HepG2 (cell line): ENCODE data around the gene XG. TPM values are rescaled to one million over a fixed set of nuclear protein-coding genes. Genes with fewer than 3 reads are reported as not detected.
A peak's percentile ranks its signal among the peaks of the same experiment; 100 is the strongest.

Experiments used
- ATAC-seq: fragments of 200-7000 bp; cut with Tn5 transposase; 3 replicates; pipeline ENCODE4 v1.9.1; 2020; ENCODE audit warnings: mild to moderate bottlenecking, moderate library complexity
- BruUV-seq: library from RNA; stranded (reverse); fragments of 400-500 nt; replicated peaks from 2 replicates; lab custom pipeline; 2021; lab: Mats Ljungman, UMichigan
- CTCF ChIA-PET: fragments of 300-600 bp; formaldehyde crosslinking; extraction: SDS; loops from one replicate; lab custom pipeline; 2021; ENCODE audit warnings: low total read pairs, inconsistent platforms, low intra/inter-chr PET ratio; lab: Yijun Ruan, JAX
- POLR2A ChIA-PET: fragments of 350-600 bp; sonication (Branson Sonifier 250); formaldehyde crosslinking; loops from one replicate; lab custom pipeline; 2020; ENCODE audit warnings: antibody characterized with exemption, inconsistent platforms; lab: Yijun Ruan, JAX
- DNase-seq: peaks from one replicate; pipeline ENCODE4 v3.0.0-alpha.2; 2015; ENCODE audit warnings: low spot score
- FAIRE-seq: peaks from 3 replicates; lab custom pipeline; 2011; peaks lifted over from hg19 to GRCh38; lab: Jason Lieb, UNC
- H2AFZ ChIP-seq: one replicate; pipeline ENCODE4 v1.6.1; 2011; ENCODE audit warnings: low read length, inconsistent platforms
- H3K27ac ChIP-seq: fragments of 300-600 bp; 3 replicates; pipeline ENCODE4 v1.8.0; 2011; ENCODE audit warnings: mixed run types, mild to moderate bottlenecking, mixed read lengths, low read length, inconsistent platforms; ENCODE audit not compliant: insufficient read depth; ENCODE audit errors: extremely low read length
- H3K27me3 ChIP-seq, 2 experiments: fragments of 200-600 bp in 1 of 2; 2 replicates in 1 of 2; 3 replicates in 1 of 2; pipeline versions ENCODE4 v1.6.0 to v1.8.0; 2011; ENCODE audit warnings: low read length in 2 of 2, mild to moderate bottlenecking in 2 of 2, moderate library complexity in 2 of 2, inconsistent platforms in 1 of 2; ENCODE audit not compliant: insufficient read depth in 2 of 2, control insufficient read depth in 1 of 2
- H3K36me3 ChIP-seq, 2 experiments: fragments of 200-600 bp in 1 of 2; replicated peaks in 1 of 2; 2 replicates in 1 of 2; 3 replicates in 1 of 2; pipeline versions ENCODE4 v1.5.1 to v1.8.0; 2011; ENCODE audit warnings: low read length in 2 of 2, inconsistent platforms in 1 of 2; ENCODE audit not compliant: insufficient read depth in 2 of 2, control insufficient read depth in 1 of 2
- H3K4me1 ChIP-seq: 2 replicates; pipeline ENCODE4 v1.5.1; 2012; ENCODE audit warnings: low read length, inconsistent platforms; ENCODE audit not compliant: insufficient read depth
- H3K4me2 ChIP-seq: 2 replicates; pipeline ENCODE4 v1.6.0; 2011; ENCODE audit warnings: low read depth, low read length, inconsistent platforms
- H3K4me3 ChIP-seq, 3 experiments: fragments of 200-600 bp in 1 of 3; sonication (generic), shearing (Covaris generic) in 1 of 3; replicated peaks in 1 of 3; 2 replicates each; pipeline ENCODE4 v1.5.1; 2011 to 2016; ENCODE audit warnings: low read length in 3 of 3, inconsistent platforms in 2 of 3, low read depth in 2 of 3, mild to moderate bottlenecking in 2 of 3, control low read depth in 1 of 3, mixed read lengths in 1 of 3; ENCODE audit not compliant: insufficient read depth in 1 of 3
- H3K79me2 ChIP-seq: one replicate; pipeline ENCODE4 v1.6.1; 2011; ENCODE audit warnings: low read length, inconsistent platforms; ENCODE audit not compliant: insufficient read depth
- H3K9ac ChIP-seq: 2 replicates; pipeline ENCODE4 v1.6.0; 2011; ENCODE audit warnings: mild to moderate bottlenecking, low read depth, low read length, inconsistent platforms; ENCODE audit not compliant: insufficient read depth
- H3K9me3 ChIP-seq: 2 replicates; pipeline ENCODE4 v1.5.1; 2012; ENCODE audit warnings: mild to moderate bottlenecking, low read length
- H4K20me1 ChIP-seq: 2 replicates; pipeline ENCODE4 v1.6.0; 2011; ENCODE audit warnings: inconsistent platforms, mild to moderate bottlenecking, low read length, moderate library complexity; ENCODE audit not compliant: insufficient read depth
- CTCF ChIP-seq: sonication (generic); formaldehyde crosslinking; IDR thresholded peaks from 2 replicates; pipeline ENCODE4 v1.5.0; 2020; ENCODE audit warnings: mild to moderate bottlenecking, missing genetic modification reagents, moderate library complexity
- E2F1 ChIP-seq: sonication (generic); formaldehyde crosslinking; IDR thresholded peaks from 2 replicates; pipeline ENCODE4 v1.5.0; 2020; ENCODE audit warnings: missing genetic modification reagents
- GATAD2A ChIP-seq: IDR thresholded peaks from 2 replicates; pipeline ENCODE4 v1.6.1; 2016
- GPBP1L1 ChIP-seq: sonication (generic); formaldehyde crosslinking; IDR thresholded peaks from 2 replicates; pipeline ENCODE4 v1.5.0; 2020; ENCODE audit warnings: mild to moderate bottlenecking, missing genetic modification reagents
- HNF4G ChIP-seq, 2 experiments: sonication (generic) in 1 of 2; formaldehyde crosslinking in 1 of 2; IDR thresholded peaks; 2 replicates each; pipeline versions ENCODE4 v1.4.0 to v1.6.1; 2011 to 2020; ENCODE audit warnings: borderline replicate concordance in 2 of 2, low read depth in 2 of 2, mild to moderate bottlenecking in 2 of 2, low read length in 1 of 2, missing genetic modification reagents in 1 of 2, moderate library complexity in 1 of 2
- KAT2B ChIP-seq: fragments of 150-350 bp; IDR thresholded peaks from 2 replicates; pipeline ENCODE4 v1.6.1; 2014; ENCODE audit warnings: low read depth, low read length, borderline replicate concordance
- KAT8 ChIP-seq: IDR thresholded peaks from 2 replicates; pipeline ENCODE4 v1.6.1; 2016; ENCODE audit warnings: missing genetic modification reagents, missing compliant biosample characterization
- MBNL3 ChIP-seq: fragments of 250-450 bp; sonication (Bioruptor Pico); conservative IDR thresholded peaks from 2 replicates; pipeline ENCODE4 v1.8.0; 2022; ENCODE audit warnings: mild to moderate bottlenecking, inconsistent platforms
- NR3C1 ChIP-seq: sonication (generic); formaldehyde crosslinking; IDR thresholded peaks from 2 replicates; pipeline ENCODE4 v1.4.0; 2020; ENCODE audit warnings: missing genetic modification reagents
- ONECUT2 ChIP-seq: sonication (generic); formaldehyde crosslinking; IDR thresholded peaks from 2 replicates; pipeline ENCODE4 v1.4.0; 2020; ENCODE audit warnings: missing genetic modification reagents
- RORA ChIP-seq: sonication (generic); formaldehyde crosslinking; IDR thresholded peaks from 2 replicates; pipeline ENCODE4 v1.5.0; 2020; ENCODE audit warnings: mild to moderate bottlenecking, missing genetic modification reagents, moderate library complexity
- TCF7L2 ChIP-seq: IDR thresholded peaks from 2 replicates; pipeline ENCODE4 v1.6.1; 2011; ENCODE audit warnings: mild to moderate bottlenecking, low read depth, low read length, moderate library complexity
- THAP9 ChIP-seq: sonication (generic); formaldehyde crosslinking; IDR thresholded peaks from 2 replicates; pipeline ENCODE4; 2020; ENCODE audit warnings: missing genetic modification reagents, mild to moderate bottlenecking, borderline replicate concordance
- U2AF2 ChIP-seq: fragments of 200-400 bp; formaldehyde crosslinking; IDR thresholded peaks from 2 replicates; pipeline ENCODE4 v1.6.1; 2017; ENCODE audit warnings: low read depth, mild to moderate bottlenecking, low read length
- ZNF569 ChIP-seq: sonication (generic); formaldehyde crosslinking; IDR thresholded peaks from 2 replicates; pipeline ENCODE4 v1.5.0; 2020; ENCODE audit warnings: mild to moderate bottlenecking, missing genetic modification reagents, moderate library complexity, borderline replicate concordance
- ZNF619 ChIP-seq: sonication (generic); formaldehyde crosslinking; IDR thresholded peaks from 2 replicates; pipeline ENCODE4 v1.4.0; 2020; ENCODE audit warnings: mild to moderate bottlenecking, missing genetic modification reagents
- WGBS: methylation state at CpG from one replicate; pipeline ENCODE4 v1.1.6; 2017; ENCODE audit warnings: low lambda C conversion rate; 5-methylcytosine and 5-hydroxymethylcytosine counted together
- in situ Hi-C: cut with HindIII; loops from 2 replicates; pipeline ENCODE4 v1.10.0; 2017; ENCODE audit warnings: low pct_unique_long_range_greater_than_20kb; ENCODE audit not compliant: extremely low pct_ligation_motif_present
- intact Hi-C: fragments of 100-400 bp; cut with micrococcal nuclease; formaldehyde crosslinking; loops from one replicate; pipeline ENCODE4 v1.10.0; 2022; ENCODE audit not compliant: unreplicated experiment
- polyA plus RNA-seq, 8 experiments: library from polyadenylated mRNA; depleted of rRNA in 3 of 8; stranded (reverse) in 7 of 8; unstranded in 1 of 8; fragments of >200 nt; fragmentation: Illumina TruSeq in 4 of 8; extraction: Trizol in 4 of 8; gene quantifications; 2 replicates each; pipeline versions ENCODE4 v1.2.1 to v1.2.3, GENCODE V29; 2011 to 2016; ENCODE audit warnings: low read depth in 4 of 8, missing spikeins in 1 of 8, mixed read lengths in 1 of 8; ENCODE audit not compliant: insufficient read depth in 1 of 8
- total RNA-seq, 5 experiments: library from RNA; depleted of rRNA; stranded (reverse); fragments of >200 nt; fragmentation: Illumina TruSeq; extraction: Trizol; gene quantifications; 2 replicates each; pipeline ENCODE4 v1.2.3, GENCODE V29; 2016; ENCODE audit warnings: low read depth in 1 of 5

Gene XG
- total and polyA plus RNA-seq, 2 of the 13 experiments (the other 11 are each of a cell fraction or from before 2014, with no cell fraction given): not detected

- ChIA-PET CTCF (no interaction called here), POLR2A (no interaction called here)
- Histone ChIP-seq H3K9ac (no peak overlapping the region), H3K9me3 (no peaks in the 10 kb centered on the region), H3K27ac (peak overlapping the region; percentile 63), H2AFZ (no peak overlapping the region), H3K4me1 (peaks cover 32% of the 10 kb centered on the region), H3K4me2 (peak overlapping the region; percentile 33), H3K36me3 (peaks cover 6 to 10% of the 10 kb centered on the region in 2 experiments; a peak in 2 of 5 replicates), H3K4me3 (no peak overlapping the region), H3K79me2 (peaks cover 75% of the 10 kb centered on the region), H4K20me1 (peaks cover 4% of the 10 kb centered on the region; the same call in 1 of the 2 replicates), H3K27me3 (no peaks in the 10 kb centered on the region)
- FAIRE-seq: peak; percentile 52
- in situ Hi-C loops (no loop called here), intact Hi-C loops (loop anchor here (1.0 to 10.0 kb wide), 3 partner anchors 50 to 63 kb away; no protein-coding TSS in a partner anchor)
- peak; percentile 90 for ATAC-seq
- no TSS peak for BruUV-seq
- 34% methylated on average over 12 of the region's 12 CpGs for WGBS
- peak; percentile 84 for DNase-seq
- 0 out of 2 replicates have a peak, but pooled peaks have one; percentile 16 for TF ChIP-seq KAT8 (CRISPR knock-in tag)
- TF ChIP-seq GPBP1L1 (CRISPR knock-in tag): no peak
- TF ChIP-seq THAP9 (CRISPR knock-in tag): no peak
- TF ChIP-seq GATAD2A (CRISPR knock-in tag): peak; percentile 46
- TF ChIP-seq TCF7L2: no peak
- TF ChIP-seq ONECUT2 (CRISPR knock-in tag): no peak
- TF ChIP-seq ZNF619: no peak
- no peak for TF ChIP-seq ZNF569
- TF ChIP-seq E2F1 (CRISPR knock-in tag): no peak
- TF ChIP-seq HNF4G (IDR thresholded peaks at IDR 0.05; ENCODE audit: borderline replicate concordance, low read depth, low read length): no peak
- no peak for TF ChIP-seq HNF4G (CRISPR knock-in tag; IDR thresholded peaks at IDR 0.05; ENCODE audit: borderline replicate concordance, low read depth)
- no peak for TF ChIP-seq RORA (CRISPR knock-in tag)
- peak; percentile 58 for TF ChIP-seq CTCF (CRISPR knock-in tag)
- TF ChIP-seq KAT2B: no peak
- no peak for TF ChIP-seq MBNL3 (CRISPR knock-in tag)
- no peak for TF ChIP-seq U2AF2
- TF ChIP-seq NR3C1 (CRISPR knock-in tag): no peak
Observed at GRCh38 chrX:2707334-2707760, 44.5 kb upstream of the XG start.
